Activated CD8-positive, alpha-beta memory T cell treated with anti-CD3 and anti-CD28 coated beads, Interleukin-2, amount 50 U/mL, for 4 hours (primary cell): ENCODE results near the gene GTPBP1.

Source experiments
- DNase-seq: peaks from one replicate; pipeline ENCODE4 v3.0.0-alpha.2; 2020

GTPBP1 gene

GRCh38 chr22:38742176-38742942 is 36.6 kb downstream of the GTPBP1 start:
- DNase-seq, result no peak

- DNase-seq, result no peak
Observed at GRCh38 chr22:38744981-38745380, 39.2 kb downstream of the GTPBP1 start.

- no peak for DNase-seq
Observed at GRCh38 chr22:38745676-38746460, 40.1 kb downstream of the GTPBP1 start.

- DNase-seq, result no peak
Observed at GRCh38 chr22:38748487-38749136, 42.9 kb downstream of the GTPBP1 start.

GRCh38 chr22:38750104-38750503 is 44.4 kb downstream of the GTPBP1 start:
- DNase-seq, result no peak

GRCh38 chr22:38750638-38751037 is 44.9 kb downstream of the GTPBP1 start:
- DNase-seq, result no peak

- no peak for DNase-seq
Observed at GRCh38 chr22:38751066-38751421, 45.3 kb downstream of the GTPBP1 start.

GRCh38 chr22:38751422-38752346 is 45.9 kb downstream of the GTPBP1 start:
- DNase-seq, result peak; percentile 53

- no peak for DNase-seq
Observed at GRCh38 chr22:38753948-38754750, 48.4 kb downstream of the GTPBP1 start.

- no peak for DNase-seq
Observed at GRCh38 chr22:38754751-38755154, 49.0 kb downstream of the GTPBP1 start.

GRCh38 chr22:38755155-38755910 is 49.6 kb downstream of the GTPBP1 start:
- peak; percentile 52 for DNase-seq

GRCh38 chr22:38755911-38756532 is 50.3 kb downstream of the GTPBP1 start, which contains the start of gene SUN2:
TSS of gene SUN2 (minus strand) at chr22:38755998. CDS start at chr22:38752628, 3,370 bp downstream.
- DNase-seq, result peak; percentile 97

- no peak for DNase-seq
Observed at GRCh38 chr22:38756711-38757463, 51.1 kb downstream of the GTPBP1 start.

GRCh38 chr22:38757464-38757757 is 51.7 kb downstream of the GTPBP1 start:
- DNase-seq, result no peak

- DNase-seq, result peak; percentile 81
Observed at GRCh38 chr22:38758276-38758945, 52.7 kb downstream of the GTPBP1 start.

GRCh38 chr22:38759005-38759404 is 53.3 kb downstream of the GTPBP1 start:
- no peak for DNase-seq

GRCh38 chr22:38760477-38761201 is 54.9 kb downstream of the GTPBP1 start:
- DNase-seq, result no peak
